NCI-H1436 treated with DMSO at 0.1 percent for 48 hours (cell line): ENCODE results near the gene NR5A1.

ENCODE experiments used
- DNase-seq: peaks from one replicate; lab custom pipeline; 2025; lab: John Stamatoyannopoulos, UW

NR5A1 gene

GRCh38 chr9:124506931-124507879, at the start of gene NR5A1:
TSS of gene NR5A1 (minus strand) at chr9:124507399. CDS start at chr9:124503395, 4,004 bp downstream.
- no peak for DNase-seq

- no peak for DNase-seq
These were observed 47.8 kb upstream of the NR5A1 start for GRCh38 chr9:124555043-124555442.

GRCh38 chr9:124553738-124554137, 46.5 kb upstream of the NR5A1 start:
- DNase-seq: no peak

GRCh38 chr9:124552273-124552605, 45.0 kb upstream of the NR5A1 start:
- DNase-seq: no peak

GRCh38 chr9:124551472-124552272, 44.5 kb upstream of the NR5A1 start:
- no peak for DNase-seq

- DNase-seq: no peak
These were observed 42.9 kb upstream of the NR5A1 start for GRCh38 chr9:124550072-124550471.

GRCh38 chr9:124549016-124549415, 41.8 kb upstream of the NR5A1 start:
- no peak for DNase-seq

GRCh38 chr9:124544535-124544934, 37.3 kb upstream of the NR5A1 start:
- DNase-seq: no peak

GRCh38 chr9:124541824-124542223, 34.6 kb upstream of the NR5A1 start:
- DNase-seq: no peak

- DNase-seq: no peak
These were observed 30.7 kb upstream of the NR5A1 start for GRCh38 chr9:124537926-124538325.

GRCh38 chr9:124535846-124536245, 28.6 kb upstream of the NR5A1 start:
- DNase-seq: no peak

GRCh38 chr9:124532897-124533296, 25.7 kb upstream of the NR5A1 start:
- no peak for DNase-seq

GRCh38 chr9:124531115-124531514, 23.9 kb upstream of the NR5A1 start:
- DNase-seq: no peak

GRCh38 chr9:124530246-124530645, 23.0 kb upstream of the NR5A1 start:
- no peak for DNase-seq

- no peak for DNase-seq
These were observed 20.6 kb upstream of the NR5A1 start for GRCh38 chr9:124527781-124528180.

GRCh38 chr9:124526174-124526573, 19.0 kb upstream of the NR5A1 start:
- DNase-seq: no peak

GRCh38 chr9:124522121-124523098, 15.2 kb upstream of the NR5A1 start:
- DNase-seq: no peak

GRCh38 chr9:124521142-124521541, 13.9 kb upstream of the NR5A1 start:
- no peak for DNase-seq

GRCh38 chr9:124520206-124520596, 13.0 kb upstream of the NR5A1 start:
- no peak for DNase-seq

GRCh38 chr9:124518116-124518515, 10.9 kb upstream of the NR5A1 start:
- no peak for DNase-seq

- DNase-seq: no peak
These were observed 10.4 kb upstream of the NR5A1 start for GRCh38 chr9:124517600-124517999.

- DNase-seq: no peak
These were observed 7.7 kb upstream of the NR5A1 start for GRCh38 chr9:124514874-124515273.
